Adrenal gland (tissue), 12 donors: ENCODE results near the gene PACS1. TPM values are rescaled to one million over a fixed set of nuclear protein-coding genes. Genes with fewer than 3 reads are reported as not detected.

Experiments used
- DNase-seq, 7 donors: peaks; one replicate each; pipeline ENCODE4 v3.0.0-alpha.2; 2019 to 2020
- H3K27ac ChIP-seq, 5 donors: fragments of 200-600 bp; sonication (generic) in 4 of 5; 1 replicate in 3 of 5; 2 replicates in 2 of 5; pipeline versions ENCODE4 v1.5.1 to v1.8.0; 2016 to 2020; ENCODE audit warnings: mild to moderate bottlenecking in 1 of 5
- H3K27me3 ChIP-seq: fragments of 200-600 bp; 2 replicates; pipeline ENCODE4 v1.8.0; 2021
- H3K36me3 ChIP-seq, 2 donors: fragments of 200-600 bp; replicated peaks in 1 of 2; 1 replicate in 1 of 2; 2 replicates in 1 of 2; pipeline versions ENCODE4 v1.5.1 to v1.8.0; 2018 to 2022
- H3K4me1 ChIP-seq, 2 donors: fragments of 200-600 bp; replicated peaks in 1 of 2; 1 replicate in 1 of 2; 2 replicates in 1 of 2; pipeline versions ENCODE4 v1.5.1 to v1.8.0; 2018 to 2021
- H3K4me3 ChIP-seq, 4 donors: fragments of 200-600 bp; sonication (generic) in 3 of 4; one replicate each; pipeline ENCODE4 v1.5.1; 2016 to 2018
- H3K9me3 ChIP-seq, 3 donors: fragments of 200-600 bp; sonication (generic) in 1 of 3; replicated peaks in 1 of 3; 1 replicate in 2 of 3; 2 replicates in 1 of 3; pipeline versions ENCODE4 v1.5.1 to v1.8.0; 2016 to 2021
- POLR2A ChIP-seq, 2 donors: fragments of 450-650 bp; IDR thresholded peaks; one replicate each; pipeline ENCODE4 v1.6.1; 2017; ENCODE audit warnings: antibody characterized with exemption in 2 of 2, mild to moderate bottlenecking in 2 of 2, moderate library complexity in 1 of 2
- WGBS, 4 donors: extraction: QIAGEN DNeasy Blood & Tissue Kit in 2 of 4; methylation state at CpG; one replicate each; pipeline versions ENCODE4 v1.1.5 to v1.1.7; 2013 to 2017; 5-methylcytosine and 5-hydroxymethylcytosine counted together
- intact Hi-C, 2 donors: fragments of 100-400 bp; cut with DNase I; formaldehyde crosslinking; loops; one replicate each; pipeline versions ENCODE4 v1.14.1 to v1.15.0; 2022 to 2023
- polyA plus RNA-seq, 3 donors: library from polyadenylated mRNA; stranded (reverse); fragments of 200-250 nt in 2 of 3; fragments of 350-450 nt in 1 of 3; fragmentation: Illumina TruSeq in 1 of 3; extraction: RNeasy Lipid Tissue Mini Kit (QIAGEN cat#74804) in 1 of 3; gene quantifications; one replicate each; pipeline ENCODE4 v1.2.3, GENCODE V29; 2013 to 2014
- total RNA-seq, 9 donors: library from RNA; depleted of rRNA in 4 of 9; stranded (reverse); fragments of >200 nt in 4 of 9; fragments of 120-200 nt in 1 of 9; fragmentation: NEBNext Ultra II Directional in 1 of 9; extraction: Animal tissue kit (Norgen Biotek cat#: 25700) in 1 of 9; gene quantifications; one replicate each; pipeline versions ENCODE4 v1.1.0 to v1.2.4, GENCODE V29; 2013 to 2023
- TF ChIP-seq, protein P1 (sequence below), 6 experiments: fragments of 450-650 bp in 4 of 6; fragments of 200-600 bp in 2 of 6; sonication (generic) in 1 of 6; IDR thresholded peaks; 1 replicate in 5 of 6; 2 replicates in 1 of 6; pipeline versions ENCODE4 v1.5.1 to v1.8.0; 2016 to 2021; ENCODE audit warnings: antibody characterized with exemption in 6 of 6, mild to moderate bottlenecking in 2 of 6, moderate library complexity in 1 of 6
- donor health status: healthy with polysubstance abuse.
- donor health status: Bipolar disorder and iron deficiency.
- donor health status: DM: yes; HTN: yes; CAD: no.
- donor health status: DM: no; HTN: no; CAD: no.
- donor health status: DM: no; HTN: no; CAD: no.
- donor health status: DM: yes; HTN: yes; CAD: no.

PACS1 gene
- total and polyA plus RNA-seq, 12 donors = 21.1 to 60.5 (median 38.2) TPM

DNA sequence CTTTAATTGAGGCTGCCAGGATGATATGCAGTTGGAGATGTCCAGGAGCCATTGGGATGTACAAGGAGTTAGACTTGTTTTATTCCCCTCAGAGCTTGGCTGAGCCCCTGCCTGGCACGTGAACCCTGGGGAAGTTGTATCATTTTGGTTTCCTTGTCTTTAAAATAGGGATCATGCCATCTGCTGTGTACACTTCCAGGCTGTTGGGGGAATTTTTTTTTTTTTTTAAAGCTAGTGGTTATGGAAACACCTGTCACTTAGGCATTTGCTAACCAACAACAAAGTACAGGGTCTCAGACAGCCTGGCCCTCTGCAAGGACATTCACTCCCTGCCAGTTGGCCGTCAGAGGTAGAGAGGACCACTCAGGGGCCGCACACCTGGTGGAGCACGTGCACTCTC lies 189.9 kb downstream of the PACS1 start:
- Histone ChIP-seq H3K9me3 (no peaks in the 10 kb centered on the region), H3K36me3 (peaks cover 0 to 19% of the 10 kb centered on the region in 2 donors), H3K27me3 (no peaks in the 10 kb centered on the region), H3K4me3 (no peak overlapping the region), H3K27ac (no peak overlapping the region), H3K4me1 (peaks cover 4 to 15% of the 10 kb centered on the region in 2 donors)
- no peak for DNase-seq
- intact Hi-C loops = loop anchor here in 1 of 2 donors (2.0 kb wide), 1 partner anchor 37 kb away; no protein-coding TSS in a partner anchor
- WGBS, 4 donors = 89 to 98% (median 93%) methylated on average over 2 to 4 of the region's 4 CpGs
- TF ChIP-seq POLR2A (IDR thresholded peaks at IDR 0.05) = no peak
- TF ChIP-seq, protein P1, sequence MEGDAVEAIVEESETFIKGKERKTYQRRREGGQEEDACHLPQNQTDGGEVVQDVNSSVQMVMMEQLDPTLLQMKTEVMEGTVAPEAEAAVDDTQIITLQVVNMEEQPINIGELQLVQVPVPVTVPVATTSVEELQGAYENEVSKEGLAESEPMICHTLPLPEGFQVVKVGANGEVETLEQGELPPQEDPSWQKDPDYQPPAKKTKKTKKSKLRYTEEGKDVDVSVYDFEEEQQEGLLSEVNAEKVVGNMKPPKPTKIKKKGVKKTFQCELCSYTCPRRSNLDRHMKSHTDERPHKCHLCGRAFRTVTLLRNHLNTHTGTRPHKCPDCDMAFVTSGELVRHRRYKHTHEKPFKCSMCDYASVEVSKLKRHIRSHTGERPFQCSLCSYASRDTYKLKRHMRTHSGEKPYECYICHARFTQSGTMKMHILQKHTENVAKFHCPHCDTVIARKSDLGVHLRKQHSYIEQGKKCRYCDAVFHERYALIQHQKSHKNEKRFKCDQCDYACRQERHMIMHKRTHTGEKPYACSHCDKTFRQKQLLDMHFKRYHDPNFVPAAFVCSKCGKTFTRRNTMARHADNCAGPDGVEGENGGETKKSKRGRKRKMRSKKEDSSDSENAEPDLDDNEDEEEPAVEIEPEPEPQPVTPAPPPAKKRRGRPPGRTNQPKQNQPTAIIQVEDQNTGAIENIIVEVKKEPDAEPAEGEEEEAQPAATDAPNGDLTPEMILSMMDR (IDR thresholded peaks at IDR 0.05) = no peak

DNA sequence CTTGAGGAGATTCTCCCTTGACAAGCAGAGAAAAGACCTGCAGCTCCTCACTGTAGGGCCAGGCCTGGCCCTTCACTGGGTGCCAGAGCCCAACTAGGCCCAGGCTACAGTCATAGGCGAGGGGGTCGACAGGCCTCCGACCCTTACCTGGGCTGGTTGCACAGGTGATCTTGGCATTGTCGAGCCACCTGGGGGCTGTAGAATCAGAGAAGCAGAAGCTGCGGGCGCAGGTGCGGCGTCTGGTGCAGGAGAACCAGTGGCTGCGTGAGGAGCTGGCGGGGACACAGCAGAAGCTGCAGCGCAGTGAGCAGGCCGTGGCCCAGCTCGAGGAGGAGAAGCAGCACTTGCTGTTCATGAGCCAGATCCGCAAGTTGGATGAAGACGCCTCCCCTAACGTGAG lies 191.5 kb downstream of the PACS1 start:
- Histone ChIP-seq H3K27ac (no peak overlapping the region), H3K4me3 (no peak overlapping the region), H3K36me3 (peaks cover 0 to 19% of the 10 kb centered on the region in 2 donors), H3K4me1 (peaks cover 4 to 15% of the 10 kb centered on the region in 2 donors), H3K9me3 (no peaks in the 10 kb centered on the region), H3K27me3 (no peaks in the 10 kb centered on the region)
- no peak for DNase-seq
- WGBS, 4 donors = 95 to 99% (median 96%) methylated on average over 11 to 16 of the region's 16 CpGs
- no peak for TF ChIP-seq POLR2A (IDR thresholded peaks at IDR 0.05)
- intact Hi-C loops = no loop called here

DNA sequence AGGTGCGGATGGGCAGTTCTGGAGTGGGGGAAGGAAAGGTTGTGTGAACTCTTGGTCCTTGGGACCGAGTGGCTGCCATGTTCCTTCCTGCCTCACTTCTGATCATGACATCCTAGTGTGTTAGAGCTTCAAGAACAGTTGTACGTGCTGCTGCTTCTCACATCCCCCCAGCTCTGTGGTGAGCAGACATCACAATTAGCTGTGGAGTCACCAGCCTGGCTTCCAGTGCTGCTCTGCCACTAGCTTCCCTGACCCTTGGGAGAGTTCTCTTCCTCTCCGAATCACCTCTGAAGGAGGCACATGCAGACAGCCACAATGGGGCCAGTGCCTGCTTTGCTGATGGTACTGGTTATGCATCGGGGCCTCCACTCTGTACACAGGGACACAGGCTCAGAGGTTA lies 192.1 kb downstream of the PACS1 start:
- intact Hi-C loops = no loop called here
- Histone ChIP-seq H3K27me3 (no peaks in the 10 kb centered on the region), H3K4me1 (peaks cover 4 to 15% of the 10 kb centered on the region in 2 donors), H3K9me3 (no peaks in the 10 kb centered on the region), H3K4me3 (no peak overlapping the region), H3K27ac (no peak overlapping the region), H3K36me3 (peaks cover 0 to 19% of the 10 kb centered on the region in 2 donors)
- TF ChIP-seq, protein P1 (IDR thresholded peaks at IDR 0.05) = no peak
- TF ChIP-seq POLR2A (IDR thresholded peaks at IDR 0.05) = no peak
- WGBS, 4 donors = 94 to 100% (median 95%) methylated on average over 1 to 5 of the region's 5 CpGs
- DNase-seq = no peak

DNA sequence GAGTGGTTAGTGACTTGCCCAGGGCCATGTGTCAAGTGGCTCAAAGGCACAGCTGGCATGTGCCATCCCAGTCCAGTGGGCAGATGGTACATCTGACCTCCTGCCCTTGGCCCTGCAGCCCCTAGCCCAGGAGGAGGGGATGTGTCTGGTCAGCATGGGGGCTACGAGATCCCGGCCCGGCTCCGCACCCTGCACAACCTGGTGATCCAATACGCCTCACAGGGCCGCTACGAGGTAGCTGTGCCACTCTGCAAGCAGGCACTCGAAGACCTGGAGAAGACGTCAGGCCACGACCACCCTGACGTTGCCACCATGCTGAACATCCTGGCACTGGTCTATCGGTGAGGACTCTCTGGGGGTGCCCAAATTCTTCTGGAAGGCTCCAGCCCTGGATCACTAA lies 192.6 kb downstream of the PACS1 start:
- intact Hi-C loops = no loop called here
- TF ChIP-seq POLR2A (IDR thresholded peaks at IDR 0.05) = no peak
- TF ChIP-seq, protein P1 (IDR thresholded peaks at IDR 0.05) = no peak
- Histone ChIP-seq H3K36me3 (peaks cover 0 to 19% of the 10 kb centered on the region in 2 donors), H3K4me3 (no peak overlapping the region), H3K4me1 (peaks cover 4 to 14% of the 10 kb centered on the region in 2 donors), H3K27ac (no peak overlapping the region), H3K9me3 (no peaks in the 10 kb centered on the region), H3K27me3 (no peaks in the 10 kb centered on the region)
- no peak for DNase-seq
- WGBS, 4 donors = 80 to 95% (median 93%) methylated on average over 1 to 12 of the region's 12 CpGs; no CpG with 5 or more reads in 1 of the 4 donors

DNA sequence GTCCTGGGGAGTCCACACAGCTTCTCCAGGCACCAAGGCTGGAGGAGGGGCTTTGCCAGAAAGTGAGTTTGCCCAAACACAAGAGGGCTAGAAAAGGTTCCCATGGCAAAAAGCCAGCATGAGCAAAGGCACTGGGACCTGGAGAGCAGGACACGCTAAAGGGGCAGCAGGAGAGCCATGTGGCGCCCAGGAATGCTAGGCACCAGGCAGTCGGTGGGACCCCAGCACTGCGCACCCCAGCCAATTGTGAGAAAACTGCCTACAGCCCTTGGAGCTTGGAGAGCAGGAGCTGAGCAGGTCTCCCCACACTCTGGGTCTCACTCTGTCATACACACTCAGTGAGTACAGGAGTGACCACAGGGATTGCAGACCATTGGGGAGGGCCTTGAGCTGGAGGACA lies 193.2 kb downstream of the PACS1 start:
- H3K4me1 ChIP-seq = peaks cover 4 to 19% of the 10 kb centered on the region in 2 donors
- H3K4me3 ChIP-seq = no peak overlapping the region
- intact Hi-C loops = no loop called here
- H3K27ac ChIP-seq = no peak overlapping the region
- no peaks in the 10 kb centered on the region for H3K9me3 ChIP-seq
- DNase-seq = no peak
- 90 to 94% (median 93%) methylated on average over 2 to 4 of the region's 4 CpGs for WGBS, 4 donors
- H3K36me3 ChIP-seq = peaks cover 0 to 19% of the 10 kb centered on the region in 2 donors
- no peak for TF ChIP-seq POLR2A (IDR thresholded peaks at IDR 0.05)
- TF ChIP-seq, protein P1 (IDR thresholded peaks at IDR 0.05) = no peak
- no peaks in the 10 kb centered on the region for H3K27me3 ChIP-seq
